ENCODE data around the gene NAA10.

DNA sequence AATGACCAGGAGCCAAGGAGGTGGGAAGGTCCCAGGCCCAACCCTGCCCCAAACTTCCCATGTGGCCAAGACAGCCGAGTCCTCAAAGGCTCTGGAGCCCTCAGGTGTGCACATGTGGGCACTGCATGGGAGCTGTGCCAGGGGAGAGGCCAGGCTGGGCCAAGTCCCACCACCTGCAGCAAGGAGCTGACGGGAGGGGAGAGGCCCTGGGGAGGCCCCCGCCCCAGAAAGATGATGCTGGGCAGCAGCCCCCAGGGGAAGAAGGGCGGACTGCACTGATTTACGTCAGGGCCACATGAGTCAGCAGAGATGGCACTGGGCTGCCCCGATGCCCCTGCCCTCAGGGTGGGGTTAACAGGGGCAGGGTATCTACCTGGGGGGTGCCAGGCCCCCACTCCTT is 50.2 kb downstream of the NAA10 start:
- TF ChIP-seq YY1 (IDR thresholded peaks at IDR 0.05; ENCODE audit: low read depth) (no peak), EP300 (IDR thresholded peaks at IDR 0.05; ENCODE audit: borderline replicate concordance) (no peak), NFIC (IDR thresholded peaks at IDR 0.05) (no peak), RAD21 (IDR thresholded peaks at IDR 0.05; ENCODE audit: low read depth) (peak; percentile 69), TAF1 (IDR thresholded peaks at IDR 0.05; ENCODE audit: low read depth) (no peak), CEBPB (IDR thresholded peaks at IDR 0.05) (no peak), ZBTB7A (IDR thresholded peaks at IDR 0.05; ENCODE audit: low read depth) (no peak)
- TF ChIP-seq, protein P1, sequence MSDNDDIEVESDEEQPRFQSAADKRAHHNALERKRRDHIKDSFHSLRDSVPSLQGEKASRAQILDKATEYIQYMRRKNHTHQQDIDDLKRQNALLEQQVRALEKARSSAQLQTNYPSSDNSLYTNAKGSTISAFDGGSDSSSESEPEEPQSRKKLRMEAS (IDR thresholded peaks at IDR 0.05), result no peak
- TF ChIP-seq, protein P2, sequence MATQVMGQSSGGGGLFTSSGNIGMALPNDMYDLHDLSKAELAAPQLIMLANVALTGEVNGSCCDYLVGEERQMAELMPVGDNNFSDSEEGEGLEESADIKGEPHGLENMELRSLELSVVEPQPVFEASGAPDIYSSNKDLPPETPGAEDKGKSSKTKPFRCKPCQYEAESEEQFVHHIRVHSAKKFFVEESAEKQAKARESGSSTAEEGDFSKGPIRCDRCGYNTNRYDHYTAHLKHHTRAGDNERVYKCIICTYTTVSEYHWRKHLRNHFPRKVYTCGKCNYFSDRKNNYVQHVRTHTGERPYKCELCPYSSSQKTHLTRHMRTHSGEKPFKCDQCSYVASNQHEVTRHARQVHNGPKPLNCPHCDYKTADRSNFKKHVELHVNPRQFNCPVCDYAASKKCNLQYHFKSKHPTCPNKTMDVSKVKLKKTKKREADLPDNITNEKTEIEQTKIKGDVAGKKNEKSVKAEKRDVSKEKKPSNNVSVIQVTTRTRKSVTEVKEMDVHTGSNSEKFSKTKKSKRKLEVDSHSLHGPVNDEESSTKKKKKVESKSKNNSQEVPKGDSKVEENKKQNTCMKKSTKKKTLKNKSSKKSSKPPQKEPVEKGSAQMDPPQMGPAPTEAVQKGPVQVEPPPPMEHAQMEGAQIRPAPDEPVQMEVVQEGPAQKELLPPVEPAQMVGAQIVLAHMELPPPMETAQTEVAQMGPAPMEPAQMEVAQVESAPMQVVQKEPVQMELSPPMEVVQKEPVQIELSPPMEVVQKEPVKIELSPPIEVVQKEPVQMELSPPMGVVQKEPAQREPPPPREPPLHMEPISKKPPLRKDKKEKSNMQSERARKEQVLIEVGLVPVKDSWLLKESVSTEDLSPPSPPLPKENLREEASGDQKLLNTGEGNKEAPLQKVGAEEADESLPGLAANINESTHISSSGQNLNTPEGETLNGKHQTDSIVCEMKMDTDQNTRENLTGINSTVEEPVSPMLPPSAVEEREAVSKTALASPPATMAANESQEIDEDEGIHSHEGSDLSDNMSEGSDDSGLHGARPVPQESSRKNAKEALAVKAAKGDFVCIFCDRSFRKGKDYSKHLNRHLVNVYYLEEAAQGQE (IDR thresholded peaks at IDR 0.05; ENCODE audit: low read depth), result no peak
- TF ChIP-seq, protein P3, sequence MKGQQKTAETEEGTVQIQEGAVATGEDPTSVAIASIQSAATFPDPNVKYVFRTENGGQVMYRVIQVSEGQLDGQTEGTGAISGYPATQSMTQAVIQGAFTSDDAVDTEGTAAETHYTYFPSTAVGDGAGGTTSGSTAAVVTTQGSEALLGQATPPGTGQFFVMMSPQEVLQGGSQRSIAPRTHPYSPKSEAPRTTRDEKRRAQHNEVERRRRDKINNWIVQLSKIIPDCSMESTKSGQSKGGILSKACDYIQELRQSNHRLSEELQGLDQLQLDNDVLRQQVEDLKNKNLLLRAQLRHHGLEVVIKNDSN (IDR thresholded peaks at IDR 0.05), result no peak

Data from Ishikawa (cell line).